GM18499 (cell line): ENCODE data around the gene EXOC4.
"Not testable (repeated sequence)": the region's sequence is repeated elsewhere in the genome, so short reads cannot be mapped to it uniquely, and the experiment has no call there.

ENCODE experiments used
- ATAC-seq: cut with Tn5 transposase; IDR thresholded peaks from one replicate; pipeline ENCODE4 v1.9.1; 2021; ENCODE audit warnings: moderate number of reproducible peaks; ENCODE audit not compliant: insufficient read depth, unreplicated experiment

The EXOC4 gene

GRCh38 chr7:133310232-133310862, 57.5 kb downstream of the EXOC4 start:
- ATAC-seq = no peak

GRCh38 chr7:133313575-133313974, 60.7 kb downstream of the EXOC4 start:
- ATAC-seq = no peak

- no peak for ATAC-seq
Measured at GRCh38 chr7:133314084-133314483, 61.2 kb downstream of the EXOC4 start.

GRCh38 chr7:133315332-133316040, 62.6 kb downstream of the EXOC4 start:
- ATAC-seq = no peak

- no peak for ATAC-seq
Measured at GRCh38 chr7:133319842-133320241, 67.0 kb downstream of the EXOC4 start.

- no peak for ATAC-seq
Measured at GRCh38 chr7:133320891-133321290, 68.0 kb downstream of the EXOC4 start.

GRCh38 chr7:133321366-133321765, 68.5 kb downstream of the EXOC4 start:
- not testable (repeated sequence) for ATAC-seq

GRCh38 chr7:133326745-133327144, 73.9 kb downstream of the EXOC4 start:
- not testable (repeated sequence) for ATAC-seq

- ATAC-seq = not testable (repeated sequence)
Measured at GRCh38 chr7:133328021-133328420, 75.1 kb downstream of the EXOC4 start.

GRCh38 chr7:133330085-133330484, 77.2 kb downstream of the EXOC4 start:
- no peak for ATAC-seq

GRCh38 chr7:133331861-133332260, 79.0 kb downstream of the EXOC4 start:
- no peak for ATAC-seq

- ATAC-seq = no peak
Measured at GRCh38 chr7:133339772-133340171, 86.9 kb downstream of the EXOC4 start.

GRCh38 chr7:133344275-133344674, 91.4 kb downstream of the EXOC4 start:
- ATAC-seq = no peak

- no peak for ATAC-seq
Measured at GRCh38 chr7:133345690-133346421, 93.0 kb downstream of the EXOC4 start.

GRCh38 chr7:133348250-133348649, 95.4 kb downstream of the EXOC4 start:
- ATAC-seq = no peak

- ATAC-seq = no peak
Measured at GRCh38 chr7:133349101-133349500, 96.2 kb downstream of the EXOC4 start.

- no peak for ATAC-seq
Measured at GRCh38 chr7:133352430-133352829, 99.6 kb downstream of the EXOC4 start.

- ATAC-seq = no peak
Measured at GRCh38 chr7:133353775-133354174, 100.9 kb downstream of the EXOC4 start.

GRCh38 chr7:133354546-133355324, 101.9 kb downstream of the EXOC4 start:
- ATAC-seq = no peak

GRCh38 chr7:133355325-133355708, 102.4 kb downstream of the EXOC4 start:
- no peak for ATAC-seq

- ATAC-seq = no peak
Measured at GRCh38 chr7:133355822-133356221, 102.9 kb downstream of the EXOC4 start.
